ENCODE measurements around the gene ABHD8.

Gene ABHD8

GRCh38 chr19:17303167-17303939, at the start of gene ABHD8:
Gene ABHD8, minus strand, starts transcription at chr19:17303425. Its CDS starts 1,809 bp downstream, at chr19:17301616.
- peak; percentile 95 for DNase-seq (ENCODE audit: low spot score)

- DNase-seq (ENCODE audit: low spot score), result no peak
Measured at GRCh38 chr19:17352608-17353280, 49.5 kb upstream of the ABHD8 start.

- DNase-seq (ENCODE audit: low spot score), result no peak
Measured at GRCh38 chr19:17351815-17352435, 48.7 kb upstream of the ABHD8 start.

GRCh38 chr19:17348700-17349099, 45.5 kb upstream of the ABHD8 start:
- no peak for DNase-seq (ENCODE audit: low spot score)

- no peak for DNase-seq (ENCODE audit: low spot score)
Measured at GRCh38 chr19:17347877-17348276, 44.7 kb upstream of the ABHD8 start.

GRCh38 chr19:17347361-17347760, 44.1 kb upstream of the ABHD8 start:
- DNase-seq (ENCODE audit: low spot score), result no peak

- DNase-seq (ENCODE audit: low spot score), result peak; percentile 84
Measured at GRCh38 chr19:17346109-17346671, 43.0 kb upstream of the ABHD8 start.

GRCh38 chr19:17341845-17342244, 38.6 kb upstream of the ABHD8 start:
- no peak for DNase-seq (ENCODE audit: low spot score)

- no peak for DNase-seq (ENCODE audit: low spot score)
Measured at GRCh38 chr19:17341386-17341785, 38.2 kb upstream of the ABHD8 start.

GRCh38 chr19:17340871-17341357, 37.7 kb upstream of the ABHD8 start:
- no peak for DNase-seq (ENCODE audit: low spot score)

- no peak for DNase-seq (ENCODE audit: low spot score)
Measured at GRCh38 chr19:17340302-17340870, 37.2 kb upstream of the ABHD8 start.

GRCh38 chr19:17339088-17339741, 36.0 kb upstream of the ABHD8 start:
- DNase-seq (ENCODE audit: low spot score), result peak; percentile 60

- DNase-seq (ENCODE audit: low spot score), result no peak
Measured at GRCh38 chr19:17338433-17339078, 35.3 kb upstream of the ABHD8 start.

- DNase-seq (ENCODE audit: low spot score), result peak; percentile 56
Measured at GRCh38 chr19:17337675-17338432, 34.6 kb upstream of the ABHD8 start.

GRCh38 chr19:17336872-17337674, 33.8 kb upstream of the ABHD8 start, which contains the start of gene GTPBP3:
Gene GTPBP3, plus strand, starts transcription at chr19:17337553. Its CDS starts 59 bp downstream, at chr19:17337612.
- peak; percentile 99 for DNase-seq (ENCODE audit: low spot score)

GRCh38 chr19:17335575-17335974, 32.4 kb upstream of the ABHD8 start:
- no peak for DNase-seq (ENCODE audit: low spot score)

GRCh38 chr19:17334414-17335409, 31.5 kb upstream of the ABHD8 start, which contains the start of gene ANO8:
Gene ANO8, minus strand, starts transcription at chr19:17334855. Its CDS starts 185 bp downstream, at chr19:17334670.
- DNase-seq (ENCODE audit: low spot score), result peak; percentile 95
